OCI-LY7 (cell line): ENCODE results near the gene DTNB. TPM values are rescaled to one million over a fixed set of nuclear protein-coding genes. Genes with fewer than 3 reads are reported as not detected.
"Not testable (repeated sequence)": the region's sequence is repeated elsewhere in the genome, so short reads cannot be mapped to it uniquely, and the experiment has no call there.

ENCODE experiments used
- BruUV-seq: library from RNA; stranded (reverse); fragments of 400-500 nt; replicated peaks from 2 replicates; lab custom pipeline; 2021; lab: Mats Ljungman, UMichigan
- CTCF ChIA-PET: fragments of 300-600 bp; sonication (Branson Sonifier 250); formaldehyde crosslinking; loops from one replicate; lab custom pipeline; 2022; ENCODE audit warnings: antibody characterized with exemption; ENCODE audit not compliant: unreplicated experiment; lab: Charles Lee
- POLR2A ChIA-PET: fragments of 300-600 bp; sonication (Branson Sonifier 250); formaldehyde crosslinking; loops from one replicate; lab custom pipeline; 2022; ENCODE audit warnings: antibody characterized with exemption; lab: Charles Lee
- DNase-seq: peaks from one replicate; pipeline ENCODE4 v3.0.0-alpha.2; 2015; ENCODE audit warnings: low spot score
- H2AFZ ChIP-seq: fragments of 200-600 bp; sonication (generic), shearing (Covaris generic); 2 replicates; pipeline ENCODE4 v1.6.1; 2014; ENCODE audit warnings: mild to moderate bottlenecking, antibody characterized with exemption, low read length, moderate library complexity
- H3K27ac ChIP-seq: fragments of 200-600 bp; sonication (generic); 2 replicates; pipeline ENCODE4 v1.5.1; 2014; ENCODE audit warnings: mixed run types, low read depth, mild to moderate bottlenecking, moderate library complexity, low read length, inconsistent platforms; ENCODE audit not compliant: poor library complexity, severe bottlenecking
- H3K36me3 ChIP-seq: fragments of 200-600 bp; sonication (generic); 2 replicates; pipeline ENCODE4 v1.6.1; 2014; ENCODE audit warnings: mild to moderate bottlenecking, antibody characterized with exemption, low read length, moderate library complexity, mixed read lengths; ENCODE audit not compliant: insufficient read depth
- H3K4me1 ChIP-seq: fragments of 200-600 bp; sonication (generic); 2 replicates; pipeline ENCODE4 v1.5.1; 2014; ENCODE audit warnings: mild to moderate bottlenecking, low read length; ENCODE audit not compliant: insufficient read depth, poor library complexity, severe bottlenecking
- H3K4me2 ChIP-seq: fragments of 200-600 bp; sonication (generic); 2 replicates; pipeline ENCODE4 v1.6.1; 2014; ENCODE audit warnings: mild to moderate bottlenecking, low read length
- H3K4me3 ChIP-seq: fragments of 200-600 bp; sonication (generic); 2 replicates; pipeline ENCODE4 v1.5.1; 2014; ENCODE audit warnings: mild to moderate bottlenecking, low read depth, low read length; ENCODE audit not compliant: poor library complexity, severe bottlenecking
- H3K79me2 ChIP-seq: fragments of 200-600 bp; sonication (generic); 2 replicates; pipeline ENCODE4 v1.6.1; 2016; ENCODE audit warnings: low read depth, mild to moderate bottlenecking, low read length, moderate library complexity, mixed read lengths; ENCODE audit not compliant: insufficient read depth
- H3K9me2 ChIP-seq: fragments of 200-600 bp; sonication (generic); 2 replicates; pipeline ENCODE4 v1.6.1; 2016; ENCODE audit warnings: mild to moderate bottlenecking, low read length, mixed read lengths; ENCODE audit not compliant: insufficient read depth
- H3K9me3 ChIP-seq: fragments of 200-600 bp; sonication (generic); 2 replicates; pipeline ENCODE4 v1.6.1; 2014; ENCODE audit warnings: mild to moderate bottlenecking, mixed run types, low read length, mixed read lengths
- H4K20me1 ChIP-seq: fragments of 200-600 bp; sonication (generic); 2 replicates; pipeline ENCODE4 v1.6.1; 2014; ENCODE audit warnings: mild to moderate bottlenecking, antibody characterized with exemption, low read length, moderate library complexity, mixed read lengths; ENCODE audit not compliant: insufficient read depth
- EZH2phosphoT487 ChIP-seq: fragments of 200-600 bp; sonication (generic); IDR thresholded peaks from 2 replicates; pipeline ENCODE4 v1.6.1; 2018; ENCODE audit warnings: low read depth, borderline replicate concordance, mild to moderate bottlenecking, mixed run types, antibody characterized with exemption, low read length, moderate library complexity, mixed read lengths
- intact Hi-C: fragments of 100-400 bp; cut with micrococcal nuclease; formaldehyde crosslinking; loops from one replicate; pipeline ENCODE4 v1.10.0; 2022; ENCODE audit not compliant: unreplicated experiment
- total RNA-seq, 2 experiments: library from RNA; depleted of rRNA in 1 of 2; stranded (reverse); fragments of >200 nt in 1 of 2; shearing (Covaris generic) in 1 of 2; gene quantifications; 2 replicates each; pipeline ENCODE4 v1.2.3, GENCODE V29; 2014 to 2022
- TF ChIP-seq, protein P1 (sequence below): fragments of 200-600 bp; sonication (generic); conservative IDR thresholded peaks from 2 replicates; pipeline ENCODE4 v1.5.1; 2014; ENCODE audit warnings: mild to moderate bottlenecking, antibody characterized with exemption, low read length, moderate library complexity, mixed read lengths

Gene DTNB
- total RNA-seq, 2 experiments from 2014 or later, result 16.1 to 28.3 TPM

DNA sequence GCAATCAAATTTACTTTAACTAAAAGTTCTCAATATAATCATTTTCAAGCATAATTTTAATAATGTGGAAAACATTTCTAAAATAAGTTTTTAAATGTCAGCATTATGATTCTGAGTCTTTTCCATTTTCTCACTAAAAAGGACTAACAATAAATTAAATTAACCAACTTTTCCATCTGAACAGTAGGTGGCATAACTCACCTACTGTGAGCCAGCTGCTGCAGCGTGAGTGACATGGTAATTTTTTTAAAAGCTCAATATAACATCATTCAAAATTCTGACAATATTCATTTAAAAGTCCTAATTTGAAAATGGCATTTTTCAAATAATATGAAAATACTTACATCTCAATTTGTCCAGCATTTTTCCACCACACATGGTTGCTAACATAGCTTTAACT, 66.5 kb downstream of the DTNB start:
- POLR2A ChIA-PET, result interaction anchor here (1.3 to 2.4 kb wide), 2 partner anchors 8 to 12 kb away, joined by 4 to 8 read pairs; no protein-coding TSS in a partner anchor
- CTCF ChIA-PET, result interaction anchor here (0.6 kb wide), 1 partner anchor 94 kb away, joined by 3 read pairs; no protein-coding TSS in a partner anchor
- H3K4me2 ChIP-seq, result no peak overlapping the region
- H3K9me2 ChIP-seq, result no peaks in the 10 kb centered on the region
- H3K4me1 ChIP-seq, result no peaks in the 10 kb centered on the region
- no peaks in the 10 kb centered on the region for H3K36me3 ChIP-seq
- H3K4me3 ChIP-seq, result no peak overlapping the region
- no peaks in the 10 kb centered on the region for H3K9me3 ChIP-seq
- H3K27ac ChIP-seq, result no peak overlapping the region
- H4K20me1 ChIP-seq, result no peaks in the 10 kb centered on the region
- H2AFZ ChIP-seq, result no peak overlapping the region
- peak; percentile 47 for DNase-seq
- intact Hi-C loops, result loop anchor here (1.0 to 10.0 kb wide), 3 partner anchors 55 to 538 kb away; no protein-coding TSS in a partner anchor
- no TSS peak for BruUV-seq
- no peaks in the 10 kb centered on the region for H3K79me2 ChIP-seq
- TF ChIP-seq, protein P1, sequence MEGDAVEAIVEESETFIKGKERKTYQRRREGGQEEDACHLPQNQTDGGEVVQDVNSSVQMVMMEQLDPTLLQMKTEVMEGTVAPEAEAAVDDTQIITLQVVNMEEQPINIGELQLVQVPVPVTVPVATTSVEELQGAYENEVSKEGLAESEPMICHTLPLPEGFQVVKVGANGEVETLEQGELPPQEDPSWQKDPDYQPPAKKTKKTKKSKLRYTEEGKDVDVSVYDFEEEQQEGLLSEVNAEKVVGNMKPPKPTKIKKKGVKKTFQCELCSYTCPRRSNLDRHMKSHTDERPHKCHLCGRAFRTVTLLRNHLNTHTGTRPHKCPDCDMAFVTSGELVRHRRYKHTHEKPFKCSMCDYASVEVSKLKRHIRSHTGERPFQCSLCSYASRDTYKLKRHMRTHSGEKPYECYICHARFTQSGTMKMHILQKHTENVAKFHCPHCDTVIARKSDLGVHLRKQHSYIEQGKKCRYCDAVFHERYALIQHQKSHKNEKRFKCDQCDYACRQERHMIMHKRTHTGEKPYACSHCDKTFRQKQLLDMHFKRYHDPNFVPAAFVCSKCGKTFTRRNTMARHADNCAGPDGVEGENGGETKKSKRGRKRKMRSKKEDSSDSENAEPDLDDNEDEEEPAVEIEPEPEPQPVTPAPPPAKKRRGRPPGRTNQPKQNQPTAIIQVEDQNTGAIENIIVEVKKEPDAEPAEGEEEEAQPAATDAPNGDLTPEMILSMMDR, result peak; percentile 93
- TF ChIP-seq EZH2phosphoT487, result no peak

DNA sequence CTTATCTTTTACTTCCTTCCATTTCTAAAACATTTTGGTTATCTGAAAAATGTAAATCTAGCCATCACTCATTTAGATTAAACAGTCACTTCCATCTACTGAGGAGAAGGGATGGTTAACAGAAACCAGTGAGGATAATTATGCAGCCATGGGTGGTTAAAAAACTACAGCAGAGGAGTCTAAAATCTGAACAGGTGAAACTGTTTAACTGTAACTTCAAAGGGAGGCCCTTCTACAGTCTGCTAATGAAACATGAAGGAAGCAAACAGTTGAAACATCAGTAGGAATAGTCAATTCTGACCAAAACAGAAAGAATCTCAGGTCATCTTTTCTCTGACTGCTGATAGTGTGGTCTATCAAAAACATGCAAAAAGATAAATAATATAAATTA, 71.0 kb downstream of the DTNB start:
- TF ChIP-seq, protein P1, result no peak
- no peak for TF ChIP-seq EZH2phosphoT487
- Histone ChIP-seq H3K4me2 (no peak overlapping the region), H4K20me1 (no peaks in the 10 kb centered on the region), H3K4me3 (no peak overlapping the region), H3K4me1 (no peaks in the 10 kb centered on the region), H3K9me2 (no peaks in the 10 kb centered on the region), H3K36me3 (no peaks in the 10 kb centered on the region), H2AFZ (no peak overlapping the region), H3K79me2 (no peaks in the 10 kb centered on the region), H3K9me3 (no peaks in the 10 kb centered on the region; the same call in 1 of the 2 replicates), H3K27ac (no peak overlapping the region)
- ChIA-PET POLR2A (interaction anchor here (0.6 kb wide), 1 partner anchor 164 kb away, joined by 3 read pairs; no protein-coding TSS in a partner anchor), CTCF (no interaction called here)
- DNase-seq, result no peak
- no TSS peak for BruUV-seq
- intact Hi-C loops, result loop anchor here (10.0 kb wide), 1 partner anchor 542 kb away; no protein-coding TSS in a partner anchor

DNA sequence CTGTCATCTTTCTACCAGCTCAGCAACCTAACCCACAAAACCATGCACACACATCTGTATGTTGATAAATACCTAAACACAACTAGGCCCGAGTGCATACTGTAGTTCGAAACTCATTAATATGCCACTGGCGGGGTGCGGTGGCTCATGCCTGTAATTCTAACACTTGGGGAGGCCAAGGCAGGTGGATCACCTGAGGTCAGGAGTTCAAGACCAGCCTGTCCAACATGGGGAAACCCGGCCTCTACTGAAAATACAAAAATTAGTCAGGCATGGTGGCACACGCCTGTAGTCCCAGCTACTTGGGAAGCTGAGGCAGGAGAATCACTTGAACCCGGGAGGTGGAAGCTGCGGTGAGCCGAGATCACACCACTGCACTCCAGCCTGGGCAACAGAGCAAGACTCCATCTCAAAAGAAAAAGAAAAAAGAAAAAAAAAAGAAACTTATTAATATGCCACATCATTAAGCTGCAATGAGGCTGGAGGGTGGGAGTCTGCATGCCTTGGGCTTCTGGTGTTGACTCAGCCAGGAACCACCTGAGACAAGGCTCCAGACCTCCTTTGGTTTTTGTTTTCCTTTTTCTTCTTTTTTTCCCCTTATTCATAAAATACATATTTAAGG, 71.6 kb downstream of the DTNB start:
- H3K9me2 ChIP-seq, H3K4me2 ChIP-seq, DNase-seq, H2AFZ ChIP-seq, H3K79me2 ChIP-seq, H3K27ac ChIP-seq, BruUV-seq, H4K20me1 ChIP-seq, H3K9me3 ChIP-seq, H3K4me3 ChIP-seq, H3K4me1 ChIP-seq, H3K36me3 ChIP-seq, CTCF ChIA-PET: not testable (repeated sequence)
- intact Hi-C loops, result loop anchor here (10.0 kb wide), 1 partner anchor 543 kb away; no protein-coding TSS in a partner anchor
- POLR2A ChIA-PET, result interaction anchor here (0.6 kb wide), 1 partner anchor 163 kb away, joined by 3 read pairs; no protein-coding TSS in a partner anchor
